AG04450 (cell line): ENCODE data around the gene CNOT8. TPM values are rescaled to one million over a fixed set of nuclear protein-coding genes. Genes with fewer than 3 reads are reported as not detected.

Source experiments
- CTCF ChIA-PET: fragments of 300-600, 350-600 bp; formaldehyde crosslinking; extraction: SDS; loops from one replicate; lab custom pipeline; 2022; ENCODE audit warnings: antibody characterized with exemption, inconsistent platforms; lab: Charles Lee
- POLR2A ChIA-PET: fragments of 350-600 bp; formaldehyde crosslinking; extraction: SDS; loops from one replicate; lab custom pipeline; 2021; ENCODE audit warnings: antibody characterized with exemption, inconsistent platforms; lab: Yijun Ruan, JAX
- DNase-seq: peaks from one replicate; pipeline ENCODE4 v3.0.0-alpha.2; 2011; ENCODE audit warnings: low read depth, low spot score
- H3K27ac ChIP-seq: one replicate; pipeline ENCODE4 v1.5.1; 2012; ENCODE audit warnings: low read depth, low read length, control low read depth
- H3K27me3 ChIP-seq: one replicate; pipeline ENCODE4 v1.6.0; 2012; ENCODE audit warnings: low read length; ENCODE audit not compliant: control insufficient read depth, insufficient read depth
- H3K4me3 ChIP-seq: 2 replicates; pipeline ENCODE4 v1.5.1; 2011; ENCODE audit warnings: mild to moderate bottlenecking, low read depth, low read length, control low read depth
- H3K9me3 ChIP-seq: 2 replicates; pipeline ENCODE4 v1.5.1; 2012; ENCODE audit warnings: low read length; ENCODE audit not compliant: control insufficient read depth, insufficient read depth
- polyA plus RNA-seq: library from polyadenylated mRNA; depleted of rRNA; stranded (reverse); fragments of >200 nt; gene quantifications from 2 replicates; pipeline ENCODE4 v1.2.3, GENCODE V29; 2011
- TF ChIP-seq, protein P1 (sequence below): IDR thresholded peaks from 2 replicates; pipeline ENCODE4 v1.5.1; 2011; ENCODE audit warnings: low read depth, low read length, control low read depth, inconsistent platforms

The CNOT8 gene
- polyA plus RNA-seq, 1 experiment, result 51.8 TPM

DNA sequence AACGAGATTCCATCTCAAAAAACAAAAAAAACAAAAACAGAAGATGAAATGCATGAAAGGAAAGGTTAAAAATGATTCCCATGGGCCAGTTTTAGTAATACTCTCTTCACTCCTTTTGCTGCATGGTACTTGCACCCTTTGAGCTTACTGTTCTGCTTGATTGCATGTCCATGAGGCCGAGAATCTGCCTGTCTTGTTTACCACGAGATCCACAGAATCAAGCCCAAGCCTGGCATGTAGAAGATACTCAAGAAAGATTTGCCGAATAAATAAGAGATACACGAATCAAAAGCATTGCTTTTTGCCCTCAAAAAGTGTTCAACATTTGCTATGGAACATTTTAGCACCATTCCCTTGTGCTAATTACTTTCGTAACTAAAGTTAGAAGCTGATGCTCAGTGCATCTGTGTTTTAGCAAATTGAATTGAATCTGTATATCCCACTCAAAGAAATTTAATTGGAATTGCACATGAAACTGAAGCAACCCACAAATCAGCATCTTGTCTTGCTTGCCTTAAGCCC is 9.1 kb upstream of the CNOT8 start:
- DNase-seq, result no peak
- Histone ChIP-seq H3K4me3 (peak overlapping the region; percentile 92), H3K27ac (no peak overlapping the region), H3K27me3 (no peaks in the 10 kb centered on the region), H3K9me3 (no peaks in the 10 kb centered on the region)
- CTCF ChIA-PET, result interaction anchor here (0.8 kb wide), 1 partner anchor 11 kb away, joined by 3 read pairs; no protein-coding TSS in a partner anchor
- TF ChIP-seq, protein P1, sequence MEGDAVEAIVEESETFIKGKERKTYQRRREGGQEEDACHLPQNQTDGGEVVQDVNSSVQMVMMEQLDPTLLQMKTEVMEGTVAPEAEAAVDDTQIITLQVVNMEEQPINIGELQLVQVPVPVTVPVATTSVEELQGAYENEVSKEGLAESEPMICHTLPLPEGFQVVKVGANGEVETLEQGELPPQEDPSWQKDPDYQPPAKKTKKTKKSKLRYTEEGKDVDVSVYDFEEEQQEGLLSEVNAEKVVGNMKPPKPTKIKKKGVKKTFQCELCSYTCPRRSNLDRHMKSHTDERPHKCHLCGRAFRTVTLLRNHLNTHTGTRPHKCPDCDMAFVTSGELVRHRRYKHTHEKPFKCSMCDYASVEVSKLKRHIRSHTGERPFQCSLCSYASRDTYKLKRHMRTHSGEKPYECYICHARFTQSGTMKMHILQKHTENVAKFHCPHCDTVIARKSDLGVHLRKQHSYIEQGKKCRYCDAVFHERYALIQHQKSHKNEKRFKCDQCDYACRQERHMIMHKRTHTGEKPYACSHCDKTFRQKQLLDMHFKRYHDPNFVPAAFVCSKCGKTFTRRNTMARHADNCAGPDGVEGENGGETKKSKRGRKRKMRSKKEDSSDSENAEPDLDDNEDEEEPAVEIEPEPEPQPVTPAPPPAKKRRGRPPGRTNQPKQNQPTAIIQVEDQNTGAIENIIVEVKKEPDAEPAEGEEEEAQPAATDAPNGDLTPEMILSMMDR, result no peak
- POLR2A ChIA-PET, result interaction anchor here (1.1 kb wide), 1 partner anchor 9 kb away, joined by 3 read pairs; the partner anchor contains the start of gene CNOT8

DNA sequence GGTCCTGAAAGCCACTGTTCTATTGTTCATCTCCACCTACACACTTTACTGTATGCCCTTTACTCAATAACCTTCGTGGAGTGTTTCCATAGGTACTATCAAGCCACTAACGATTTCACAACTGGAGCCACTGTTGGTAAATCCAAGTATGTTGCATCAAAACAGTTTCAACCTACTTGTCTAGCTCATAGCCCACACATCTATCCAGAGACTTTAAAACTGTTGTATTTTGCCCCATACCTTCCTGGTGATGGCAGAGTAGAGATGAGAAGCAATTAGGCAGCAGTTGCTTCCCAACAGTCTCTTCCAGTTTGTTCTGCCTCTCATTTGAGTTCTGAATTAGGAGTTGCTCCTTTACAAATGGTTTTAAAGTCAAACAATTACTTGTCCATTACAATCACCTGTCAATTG is 8.6 kb upstream of the CNOT8 start:
- CTCF ChIA-PET, result interaction anchor here (0.8 to 2.4 kb wide), 2 partner anchors 12 to 199 kb away, joined by 3 to 9 read pairs; no protein-coding TSS in a partner anchor

DNA sequence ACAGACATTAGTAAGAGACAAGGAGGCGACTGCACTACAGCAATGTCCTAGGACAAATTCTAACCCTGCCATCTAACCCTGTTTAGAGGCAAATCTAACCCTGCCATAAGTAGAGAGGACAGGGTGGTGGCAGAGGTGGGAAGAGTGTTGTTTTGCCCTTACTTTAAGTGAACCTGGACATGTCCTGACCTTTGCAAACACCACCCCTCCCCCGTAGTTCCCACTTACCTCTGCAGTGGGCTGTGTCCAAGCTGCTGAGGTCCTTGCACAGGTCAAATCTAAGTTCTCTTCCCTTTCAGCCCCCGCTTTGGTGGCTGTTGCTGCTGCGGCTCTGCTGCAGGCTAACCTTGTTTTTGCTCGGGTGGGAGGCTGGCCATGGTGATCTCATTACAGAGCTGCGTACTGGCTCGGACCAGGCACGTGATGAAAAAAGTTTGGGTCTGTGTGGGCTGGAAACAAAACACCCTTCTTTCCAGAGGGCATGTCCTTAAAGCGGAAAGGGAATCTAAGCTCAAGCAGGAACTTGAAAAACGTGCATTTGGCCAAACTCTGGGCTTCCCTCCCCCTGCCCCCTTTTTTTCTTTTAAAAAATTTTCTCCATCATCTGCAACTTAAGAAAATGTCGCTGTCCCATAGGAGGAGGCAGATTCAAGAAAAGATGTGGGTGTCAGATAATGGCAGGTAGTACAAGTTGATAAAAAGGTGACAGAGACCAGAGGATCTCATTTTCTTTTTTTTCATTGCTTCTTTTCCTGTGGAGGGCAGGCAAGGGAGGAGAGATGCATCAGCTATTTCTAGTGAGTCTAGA is 8.0 kb upstream of the CNOT8 start, which contains the start of gene FAXDC2:
FAXDC2 (minus strand) TSS at position 349 of the 808 bp plus-strand sequence. CDS start 12,425 bp downstream, outside the sequence.
- POLR2A ChIA-PET, result interaction anchor here (0.5 to 1.1 kb wide), 2 partner anchors 8 to 168 kb away, joined by 3 to 8 read pairs; partner anchors contain the start of gene CNOT8
- Histone ChIP-seq H3K27me3 (no peaks in the 10 kb centered on the region), H3K9me3 (no peaks in the 10 kb centered on the region), H3K27ac (peak within 1 kb of the TSS; percentile 78), H3K4me3 (peak within 1 kb of the TSS; percentile 92)
- TF ChIP-seq, protein P1, result no peak
- peak; percentile 69 for DNase-seq
- CTCF ChIA-PET, result interaction anchor here (0.7 to 2.4 kb wide), 4 partner anchors 16 to 200 kb away, joined by 3 to 12 read pairs (median 6); no protein-coding TSS in a partner anchor

More for the DNA sequence above, 8.6 kb upstream of the CNOT8 start:
- Histone ChIP-seq H3K27ac (peak overlapping the region; percentile 78), H3K4me3 (peak overlapping the region; percentile 92), H3K9me3 (no peaks in the 10 kb centered on the region), H3K27me3 (no peaks in the 10 kb centered on the region)
- TF ChIP-seq, protein P1, result 0 out of 2 replicates have a peak, but pooled peaks have one; percentile 9
- no peak for DNase-seq
- POLR2A ChIA-PET, result interaction anchor here (1.1 kb wide), 1 partner anchor 9 kb away, joined by 3 read pairs; the partner anchor contains the start of gene CNOT8

DNA sequence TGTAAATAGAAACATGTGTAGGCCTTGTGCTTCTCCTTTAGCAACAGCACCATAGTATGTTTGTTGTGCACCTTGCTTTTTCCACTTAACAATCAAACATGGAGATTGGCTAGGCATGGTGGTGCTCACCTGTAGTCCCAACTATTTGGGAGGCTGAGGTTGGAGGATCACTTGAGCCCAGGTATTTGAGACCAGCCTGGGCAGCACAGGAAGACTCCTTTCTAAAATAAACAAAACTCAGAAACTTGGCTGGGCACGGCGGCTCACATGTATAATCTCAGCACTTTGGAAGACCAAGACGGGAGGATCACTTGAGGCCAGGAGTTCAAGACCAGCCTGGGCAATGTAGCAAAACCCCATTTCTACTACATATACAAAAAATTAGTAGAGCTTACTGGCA is 7.1 kb upstream of the CNOT8 start:
- no peak for DNase-seq
- ChIA-PET CTCF (interaction anchor here (0.8 to 2.4 kb wide), 3 partner anchors 40 to 201 kb away, joined by 4 to 12 read pairs (median 9); no protein-coding TSS in a partner anchor), POLR2A (no interaction called here)
- Histone ChIP-seq H3K27me3 (no peaks in the 10 kb centered on the region), H3K4me3 (no peak overlapping the region), H3K9me3 (no peaks in the 10 kb centered on the region), H3K27ac (no peak overlapping the region)
- TF ChIP-seq, protein P1, result no peak
